ENCODE measurements around the gene FBXL3. TPM values are rescaled to one million over a fixed set of nuclear protein-coding genes. Genes with fewer than 3 reads are reported as not detected.

The FBXL3 gene
- total RNA-seq, 6 experiments from 2014 or later = 31.6 to 36.5 (median 34.8) TPM

DNA sequence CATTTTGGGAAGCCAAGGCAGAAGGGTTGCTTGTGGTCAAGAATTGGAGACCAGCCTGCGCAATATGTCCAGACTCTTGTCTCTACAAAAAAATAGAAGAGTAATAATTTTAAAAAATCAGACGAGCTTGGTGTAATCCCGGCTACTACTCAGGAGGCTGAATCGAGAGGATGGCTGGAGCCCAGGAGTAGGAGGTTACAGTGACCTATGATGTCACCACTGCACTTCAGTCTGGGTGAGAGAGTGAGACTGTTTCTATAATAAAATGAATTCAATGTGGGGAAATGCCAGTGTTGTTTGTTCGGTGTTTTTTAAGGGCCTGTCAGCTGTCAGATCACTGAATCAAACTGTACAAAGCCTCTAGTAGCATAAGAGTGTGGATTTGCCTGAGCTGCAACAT is 1.2 kb upstream of the FBXL3 start:
- DNase-seq = peak; percentile 6
- Mint-ChIP-seq H3K36me3 (ENCODE audit: low read depth) (peaks cover 11% of the 10 kb centered on the region), H3K4me1 (ENCODE audit: low read depth) (peaks cover 49% of the 10 kb centered on the region), H3K27me3 (ENCODE audit: insufficient read depth) (0 out of 2 replicates have a peak, but pooled peaks cover 1% of the 10 kb centered on the region), H3K9me3 (no peaks in the 10 kb centered on the region), H3K4me3 (peak overlapping the region; percentile 97), H3K27ac (peak overlapping the region; percentile 95)
- TF ChIP-seq, protein P1, sequence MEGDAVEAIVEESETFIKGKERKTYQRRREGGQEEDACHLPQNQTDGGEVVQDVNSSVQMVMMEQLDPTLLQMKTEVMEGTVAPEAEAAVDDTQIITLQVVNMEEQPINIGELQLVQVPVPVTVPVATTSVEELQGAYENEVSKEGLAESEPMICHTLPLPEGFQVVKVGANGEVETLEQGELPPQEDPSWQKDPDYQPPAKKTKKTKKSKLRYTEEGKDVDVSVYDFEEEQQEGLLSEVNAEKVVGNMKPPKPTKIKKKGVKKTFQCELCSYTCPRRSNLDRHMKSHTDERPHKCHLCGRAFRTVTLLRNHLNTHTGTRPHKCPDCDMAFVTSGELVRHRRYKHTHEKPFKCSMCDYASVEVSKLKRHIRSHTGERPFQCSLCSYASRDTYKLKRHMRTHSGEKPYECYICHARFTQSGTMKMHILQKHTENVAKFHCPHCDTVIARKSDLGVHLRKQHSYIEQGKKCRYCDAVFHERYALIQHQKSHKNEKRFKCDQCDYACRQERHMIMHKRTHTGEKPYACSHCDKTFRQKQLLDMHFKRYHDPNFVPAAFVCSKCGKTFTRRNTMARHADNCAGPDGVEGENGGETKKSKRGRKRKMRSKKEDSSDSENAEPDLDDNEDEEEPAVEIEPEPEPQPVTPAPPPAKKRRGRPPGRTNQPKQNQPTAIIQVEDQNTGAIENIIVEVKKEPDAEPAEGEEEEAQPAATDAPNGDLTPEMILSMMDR (IDR thresholded peaks at IDR 0.05) = no peak

DNA sequence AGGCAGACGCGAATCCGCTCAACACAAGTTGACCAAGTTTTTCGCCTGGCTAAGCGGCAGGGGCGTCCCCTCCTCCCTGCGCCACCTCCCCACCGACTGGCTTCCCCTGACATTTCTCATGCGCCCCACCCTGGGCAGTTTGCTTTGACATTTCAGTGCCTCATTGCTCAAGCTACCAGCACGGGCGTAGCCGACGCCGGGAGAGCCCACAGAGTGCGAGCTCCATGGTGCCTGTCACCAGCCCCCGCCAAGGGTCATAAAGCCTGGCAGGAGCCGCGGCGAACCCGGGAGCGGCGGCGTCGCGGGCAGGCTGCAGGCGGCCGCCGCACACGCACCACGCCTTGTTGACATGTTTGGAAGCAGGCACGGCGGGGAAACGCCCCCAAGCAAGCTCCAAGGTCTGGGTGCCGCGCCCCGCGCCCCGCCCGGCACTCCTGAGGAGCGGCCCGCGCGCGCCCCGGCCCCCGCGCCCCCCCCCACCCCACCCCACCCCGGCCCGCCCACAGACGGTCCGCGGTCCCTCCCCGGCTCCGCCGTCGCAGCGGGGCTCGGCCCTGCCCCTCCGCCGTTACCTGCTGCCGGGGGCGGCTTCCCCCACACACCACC is 601 bp downstream of the FBXL3 start:
- Mint-ChIP-seq H3K4me1 (ENCODE audit: low read depth) (peaks cover 67% of the 10 kb centered on the region), H3K9me3 (no peaks in the 10 kb centered on the region), H3K27me3 (ENCODE audit: insufficient read depth) (0 out of 2 replicates have a peak, but pooled peaks cover 1% of the 10 kb centered on the region), H3K27ac (peak overlapping the region; percentile 71), H3K4me3 (peak overlapping the region; percentile 98), H3K36me3 (ENCODE audit: low read depth) (peaks cover 14% of the 10 kb centered on the region)
- TF ChIP-seq, protein P1 (IDR thresholded peaks at IDR 0.05) = no peak; the same call in 1 of the 2 replicates
- DNase-seq = peak; percentile 56

DNA sequence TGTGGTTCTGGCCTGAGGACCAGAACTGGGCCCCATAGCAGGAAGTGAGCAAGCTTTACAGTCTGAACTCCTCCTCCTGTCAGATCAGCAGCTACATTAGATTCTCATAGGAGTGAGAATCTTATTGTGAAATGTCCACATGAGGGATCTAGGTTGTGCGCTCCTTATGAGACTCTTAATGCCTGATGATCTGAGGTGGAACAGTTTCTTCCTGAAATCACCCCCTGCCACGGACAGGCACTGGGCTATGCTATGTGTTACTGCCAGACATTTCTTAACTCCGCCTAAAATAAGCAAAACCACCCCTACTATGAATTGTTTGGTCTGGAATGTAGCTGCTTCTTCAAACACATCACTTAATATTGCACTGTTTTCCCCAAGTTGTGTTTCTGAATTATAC is 4.6 kb downstream of the FBXL3 start:
- H3K9me3 Mint-ChIP-seq = no peaks in the 10 kb centered on the region
- peak overlapping the region; percentile 48; the same call in 1 of the 2 replicates for H3K27ac Mint-ChIP-seq
- peaks cover 51% of the 10 kb centered on the region for H3K4me1 Mint-ChIP-seq (ENCODE audit: low read depth)
- 0 out of 2 replicates have a peak, but pooled peaks cover 1% of the 10 kb centered on the region for H3K27me3 Mint-ChIP-seq (ENCODE audit: insufficient read depth)
- peak overlapping the region; percentile 38; the same call in 1 of the 2 replicates for H3K4me3 Mint-ChIP-seq
- TF ChIP-seq, protein P1 (IDR thresholded peaks at IDR 0.05) = no peak
- H3K36me3 Mint-ChIP-seq (ENCODE audit: low read depth) = peaks cover 15% of the 10 kb centered on the region
- peak; percentile 28 for DNase-seq

DNA sequence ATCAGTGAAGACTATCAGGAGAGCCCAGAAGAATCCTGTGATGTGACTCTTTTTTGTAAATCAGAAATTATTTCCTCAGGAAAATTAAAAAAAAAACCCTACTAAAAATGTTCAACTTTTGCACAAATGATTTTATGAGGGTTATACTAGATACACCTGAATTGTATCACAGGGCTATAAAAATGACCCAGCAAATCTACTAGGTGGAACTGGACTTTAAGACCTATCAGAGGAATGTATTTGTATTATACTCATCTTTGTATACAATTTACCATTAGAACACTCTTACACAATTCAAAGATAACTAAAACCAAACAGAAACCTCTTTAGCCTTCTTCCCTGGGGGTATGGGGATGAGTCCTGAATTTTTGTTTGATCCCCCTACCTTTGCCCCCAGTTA is 7.2 kb downstream of the FBXL3 start:
- peaks cover 19% of the 10 kb centered on the region for H3K36me3 Mint-ChIP-seq (ENCODE audit: low read depth)
- no peaks in the 10 kb centered on the region for H3K9me3 Mint-ChIP-seq
- H3K4me3 Mint-ChIP-seq = no peak overlapping the region
- H3K27me3 Mint-ChIP-seq (ENCODE audit: insufficient read depth) = no peaks in the 10 kb centered on the region
- H3K27ac Mint-ChIP-seq = no peak overlapping the region
- TF ChIP-seq, protein P1 (IDR thresholded peaks at IDR 0.05) = no peak
- H3K4me1 Mint-ChIP-seq (ENCODE audit: low read depth) = peaks cover 33% of the 10 kb centered on the region
- no peak for DNase-seq

DNA sequence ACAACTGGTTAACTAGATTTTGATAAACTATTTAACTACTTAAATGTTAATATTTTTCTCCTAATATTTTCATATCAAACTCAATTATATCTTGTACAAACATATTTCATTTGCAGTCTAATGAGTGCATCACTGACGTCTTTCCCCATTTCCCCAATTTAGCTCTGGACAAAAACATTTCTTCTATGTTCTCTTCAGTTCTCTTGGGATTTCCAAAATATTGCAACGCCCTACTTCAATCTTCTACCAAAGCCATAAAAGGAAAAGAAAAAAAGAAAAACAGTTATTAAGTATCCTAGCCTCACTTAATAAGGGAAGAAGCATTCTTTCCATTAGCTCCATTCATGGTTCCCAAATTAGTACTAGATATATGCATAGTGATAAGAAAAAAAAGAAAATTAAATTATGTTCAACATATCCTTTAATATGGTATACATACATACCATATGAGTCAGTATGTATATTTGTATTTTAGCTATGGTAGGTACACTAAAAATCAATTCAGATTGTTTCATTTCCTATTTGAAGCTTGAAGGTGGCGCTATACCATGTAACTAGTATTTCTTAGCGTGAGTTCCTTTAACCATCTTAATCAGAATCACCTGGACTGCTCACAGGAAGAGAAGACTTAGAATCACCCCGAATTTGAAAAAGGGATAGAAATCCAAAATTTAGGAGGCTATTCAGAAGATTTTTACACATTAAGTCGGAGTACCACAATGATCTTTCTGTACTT is 9.9 kb downstream of the FBXL3 start:
- H3K27me3 Mint-ChIP-seq (ENCODE audit: insufficient read depth) = no peaks in the 10 kb centered on the region
- H3K4me3 Mint-ChIP-seq = no peak overlapping the region
- H3K9me3 Mint-ChIP-seq = no peaks in the 10 kb centered on the region
- TF ChIP-seq, protein P1 (IDR thresholded peaks at IDR 0.05) = peak; percentile 41
- H3K4me1 Mint-ChIP-seq (ENCODE audit: low read depth) = peaks cover 6% of the 10 kb centered on the region
- H3K36me3 Mint-ChIP-seq (ENCODE audit: low read depth) = peaks cover 32% of the 10 kb centered on the region
- DNase-seq = no peak
- H3K27ac Mint-ChIP-seq = no peak overlapping the region
